ENCODE measurements around the gene LDHD. TPM values are rescaled to one million over a fixed set of nuclear protein-coding genes. Genes with fewer than 3 reads are reported as not detected.

Gene LDHD
- 0.99 TPM for total RNA-seq
- polyA plus RNA-seq = 1.6 TPM
- long read RNA-seq, donor 1 = 0 reads
- long read RNA-seq, donor 2 = 0 reads
- long read RNA-seq, donor 3 = 0 reads
- long read RNA-seq, donor 4 = 0 reads
- long read RNA-seq, donor 5 = 0 reads
- long read RNA-seq, donor 6 = 0 reads
- long read RNA-seq, donor 7 = 0 reads
- long read RNA-seq, donor 8 = 0 reads
- long read RNA-seq, donor 9 = 0 reads
- long read RNA-seq, donor 10 = 0 reads

DNA sequence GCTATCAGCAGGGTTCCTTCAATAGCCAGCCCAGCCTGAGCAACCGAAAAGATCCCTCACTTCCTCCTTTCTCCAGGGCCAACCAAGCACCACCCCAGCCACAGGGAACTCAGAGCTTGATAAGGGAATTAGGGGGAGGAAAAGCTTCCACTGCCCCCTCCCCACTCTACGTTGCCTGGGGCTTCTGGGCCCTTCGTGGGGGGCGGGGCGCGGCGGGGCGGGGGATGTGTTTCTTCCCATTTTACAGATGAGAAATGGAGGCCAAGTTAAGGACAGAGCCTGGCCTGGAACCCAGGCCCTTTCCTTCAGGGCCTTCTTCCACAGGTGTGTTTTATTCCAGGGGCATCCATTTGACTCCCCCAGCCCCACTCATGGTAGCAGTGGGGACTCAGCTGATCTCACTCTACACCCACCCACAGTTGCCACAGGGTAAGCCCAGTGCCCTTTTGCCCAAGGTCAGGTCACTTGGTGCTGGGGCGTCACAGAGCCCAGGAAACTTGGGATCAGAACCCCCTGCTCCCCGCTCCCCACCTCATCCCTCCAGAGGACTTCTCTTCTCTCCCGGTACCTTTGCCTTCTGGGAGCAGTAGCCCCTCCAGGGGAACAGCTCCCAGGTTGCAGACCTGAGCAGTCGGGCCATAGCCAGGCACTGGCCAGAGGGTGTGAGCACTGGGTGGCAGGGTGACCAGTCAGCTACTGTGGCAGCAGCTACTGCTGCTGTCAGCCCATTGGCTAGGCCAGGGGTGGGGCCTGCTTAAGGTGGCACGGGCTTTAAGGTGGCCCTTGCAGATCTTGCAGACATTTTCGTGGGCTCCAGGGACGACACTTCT, at the start of gene LDHD:
TSS of gene LDHD (minus strand) at position 700 of the 830 bp plus-strand sequence. CDS start at position 640, 60 bp downstream.
- no peaks in the 10 kb centered on the region for H3K27me3 ChIP-seq (ENCODE audit: control insufficient read depth in 2 of 2, insufficient read depth in 1 of 2, low read length in 1 of 2)
- no peaks in the 10 kb centered on the region for H3K36me3 ChIP-seq (ENCODE audit: control insufficient read depth in 2 of 2, insufficient read depth in 2 of 2, low read length in 1 of 2)
- WGBS = 69% methylated on average over 15 of the region's 15 CpGs
- DNase-seq (ENCODE audit: low read depth in 6 of 9, low spot score in 9 of 9) = no peak
- H3K9me3 ChIP-seq (ENCODE audit: control insufficient read depth in 2 of 2, insufficient read depth in 1 of 2, low read length in 1 of 2) = peaks cover 0 to 13% of the 10 kb centered on the region in 2 donors
- H3K4me3 ChIP-seq (ENCODE audit: low read length in 2 of 2) = peak within 1 kb of the TSS; percentile 24 to 32
- peaks cover 24 to 43% of the 10 kb centered on the region in 2 donors for H3K4me1 ChIP-seq (ENCODE audit: control insufficient read depth in 2 of 2, insufficient read depth in 2 of 2, low read length in 2 of 2)
- H3K27ac ChIP-seq (ENCODE audit: low read depth in 1 of 2, low read length in 1 of 2) = no peak within 1 kb of the TSS

DNA sequence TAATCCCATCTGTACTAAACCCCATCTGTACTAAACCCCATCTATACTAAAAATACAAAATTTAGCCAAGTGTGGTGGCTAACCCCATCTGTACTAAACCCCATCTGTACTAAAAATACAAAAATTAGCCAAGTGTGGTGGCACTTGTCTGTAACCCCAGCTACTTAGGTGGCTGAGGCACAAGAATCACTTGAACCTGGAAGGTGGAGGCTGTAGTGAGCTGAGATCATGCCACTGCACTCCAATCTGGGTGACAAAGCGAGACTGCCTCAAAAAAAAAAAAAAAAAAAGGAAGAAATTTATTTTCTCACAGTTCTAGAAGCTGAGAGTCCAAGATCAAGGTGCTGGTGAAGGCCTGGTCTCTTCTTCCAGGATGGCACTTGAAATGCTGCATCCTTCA, 43.8 kb upstream of the LDHD start:
- no peaks in the 10 kb centered on the region for H3K4me1 ChIP-seq (ENCODE audit: control insufficient read depth in 2 of 2, insufficient read depth in 2 of 2, low read length in 2 of 2)
- H3K4me3 ChIP-seq (ENCODE audit: low read length in 2 of 2) = no peak overlapping the region
- peaks cover 33 to 40% of the 10 kb centered on the region in 2 donors for H3K36me3 ChIP-seq (ENCODE audit: control insufficient read depth in 2 of 2, insufficient read depth in 2 of 2, low read length in 1 of 2)
- DNase-seq (ENCODE audit: low read depth in 6 of 9, low spot score in 9 of 9) = no peak
- H3K27me3 ChIP-seq (ENCODE audit: control insufficient read depth in 2 of 2, insufficient read depth in 1 of 2, low read length in 1 of 2) = no peaks in the 10 kb centered on the region
- peaks cover 3 to 14% of the 10 kb centered on the region in 2 donors for H3K9me3 ChIP-seq (ENCODE audit: control insufficient read depth in 2 of 2, insufficient read depth in 1 of 2, low read length in 1 of 2)
- H3K27ac ChIP-seq (ENCODE audit: low read depth in 1 of 2, low read length in 1 of 2) = no peak overlapping the region
- WGBS = 100% methylated on average over 1 of the region's 1 CpG

- no peaks in the 10 kb centered on the region for H3K27me3 ChIP-seq (ENCODE audit: control insufficient read depth in 2 of 2, insufficient read depth in 1 of 2, low read length in 1 of 2)
- peaks cover 3 to 6% of the 10 kb centered on the region in 2 donors for H3K4me1 ChIP-seq (ENCODE audit: control insufficient read depth in 2 of 2, insufficient read depth in 2 of 2, low read length in 2 of 2)
- no peak overlapping the region for H3K27ac ChIP-seq (ENCODE audit: low read depth in 1 of 2, low read length in 1 of 2)
- H3K9me3 ChIP-seq (ENCODE audit: control insufficient read depth in 2 of 2, insufficient read depth in 1 of 2, low read length in 1 of 2) = peaks cover 0 to 20% of the 10 kb centered on the region in 2 donors
- no peak overlapping the region for H3K4me3 ChIP-seq (ENCODE audit: low read length in 2 of 2)
- peaks cover 24 to 31% of the 10 kb centered on the region in 2 donors for H3K36me3 ChIP-seq (ENCODE audit: control insufficient read depth in 2 of 2, insufficient read depth in 2 of 2, low read length in 1 of 2)
- DNase-seq (ENCODE audit: low read depth in 6 of 9, low spot score in 9 of 9) = no peak
These were observed 36.1 kb upstream of the LDHD start for GRCh38 chr16:75152635-75153034.

DNA sequence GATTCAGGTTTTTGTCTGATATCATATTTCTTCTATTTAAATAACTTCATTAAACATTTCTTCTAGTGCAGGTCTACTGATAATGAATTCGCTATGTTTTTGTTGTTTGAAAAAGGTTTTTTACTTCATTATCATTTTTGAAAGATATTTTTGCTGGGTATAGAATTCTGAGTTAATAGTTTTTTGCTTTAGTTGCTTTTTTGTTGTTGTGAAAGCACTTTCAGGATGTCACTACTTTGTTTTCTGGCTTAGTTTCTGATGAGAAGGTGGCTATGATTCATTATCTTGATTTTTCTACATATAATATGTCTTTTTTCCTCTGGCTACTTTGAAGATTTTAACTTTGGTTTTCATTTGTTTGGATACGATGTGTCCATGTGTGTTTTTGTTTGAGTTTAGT, 35.2 kb upstream of the LDHD start:
- Histone ChIP-seq H3K4me1 (ENCODE audit: control insufficient read depth in 2 of 2, insufficient read depth in 2 of 2, low read length in 2 of 2) (peaks cover 3 to 6% of the 10 kb centered on the region in 2 donors), H3K36me3 (ENCODE audit: control insufficient read depth in 2 of 2, insufficient read depth in 2 of 2, low read length in 1 of 2) (peaks cover 18 to 31% of the 10 kb centered on the region in 2 donors), H3K27me3 (ENCODE audit: control insufficient read depth in 2 of 2, insufficient read depth in 1 of 2, low read length in 1 of 2) (no peaks in the 10 kb centered on the region), H3K9me3 (ENCODE audit: control insufficient read depth in 2 of 2, insufficient read depth in 1 of 2, low read length in 1 of 2) (peaks cover 0 to 20% of the 10 kb centered on the region in 2 donors), H3K27ac (ENCODE audit: low read depth in 1 of 2, low read length in 1 of 2) (no peak overlapping the region), H3K4me3 (ENCODE audit: low read length in 2 of 2) (no peak overlapping the region)
- 49% methylated on average over 2 of the region's 2 CpGs for WGBS
- no peak for DNase-seq (ENCODE audit: low read depth in 6 of 9, low spot score in 9 of 9)

- peak; percentile 82 to 97 (median 93) for DNase-seq (ENCODE audit: low read depth in 6 of 9, low spot score in 9 of 9)
- peaks cover 0 to 18% of the 10 kb centered on the region in 2 donors for H3K9me3 ChIP-seq (ENCODE audit: control insufficient read depth in 2 of 2, insufficient read depth in 1 of 2, low read length in 1 of 2)
- peaks cover 3 to 6% of the 10 kb centered on the region in 2 donors for H3K4me1 ChIP-seq (ENCODE audit: control insufficient read depth in 2 of 2, insufficient read depth in 2 of 2, low read length in 2 of 2)
- peaks cover 5 to 14% of the 10 kb centered on the region in 2 donors for H3K36me3 ChIP-seq (ENCODE audit: control insufficient read depth in 2 of 2, insufficient read depth in 2 of 2, low read length in 1 of 2)
- H3K27me3 ChIP-seq (ENCODE audit: control insufficient read depth in 2 of 2, insufficient read depth in 1 of 2, low read length in 1 of 2) = no peaks in the 10 kb centered on the region
- WGBS = under 1% methylated on average over 93 of the region's 93 CpGs
- H3K4me3 ChIP-seq (ENCODE audit: low read length in 2 of 2) = peak within 1 kb of the TSS; percentile 69 to 94
- H3K27ac ChIP-seq (ENCODE audit: low read depth in 1 of 2, low read length in 1 of 2) = peak within 1 kb of the TSS; percentile 83 to 95
These were observed 32.0 kb upstream of the LDHD start, which contains the start of gene ZFP1 for GRCh38 chr16:75148311-75149195. ZFP1 (plus strand) TSS chr16:75148524; CDS start chr16:75152952, 4,428 bp downstream.

DNA sequence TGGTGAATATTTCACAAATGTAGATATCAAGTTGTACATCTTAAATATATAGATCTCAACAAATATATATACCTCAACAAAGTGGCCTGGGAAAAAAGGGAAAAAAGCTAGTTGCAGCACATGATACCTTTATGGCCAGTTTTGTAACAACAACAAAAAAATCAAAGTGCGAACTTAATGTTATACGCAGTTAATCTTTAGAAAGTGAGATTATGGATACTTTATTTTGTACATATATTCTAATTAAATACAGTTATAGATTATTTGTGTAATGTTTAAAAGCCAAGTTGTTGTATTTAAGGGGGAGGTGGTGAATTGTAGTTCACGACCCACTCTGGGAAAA, 31.4 kb upstream of the LDHD start:
- Histone ChIP-seq H3K36me3 (ENCODE audit: control insufficient read depth in 2 of 2, insufficient read depth in 2 of 2, low read length in 1 of 2) (peaks cover 5 to 9% of the 10 kb centered on the region in 2 donors), H3K4me1 (ENCODE audit: control insufficient read depth in 2 of 2, insufficient read depth in 2 of 2, low read length in 2 of 2) (peaks cover 3 to 6% of the 10 kb centered on the region in 2 donors), H3K4me3 (ENCODE audit: low read length in 2 of 2) (no peak overlapping the region), H3K27ac (ENCODE audit: low read depth in 1 of 2, low read length in 1 of 2) (no peak overlapping the region), H3K27me3 (ENCODE audit: control insufficient read depth in 2 of 2, insufficient read depth in 1 of 2, low read length in 1 of 2) (no peaks in the 10 kb centered on the region), H3K9me3 (ENCODE audit: control insufficient read depth in 2 of 2, insufficient read depth in 1 of 2, low read length in 1 of 2) (peaks cover 0 to 18% of the 10 kb centered on the region in 2 donors)
- DNase-seq (ENCODE audit: low read depth in 6 of 9, low spot score in 9 of 9) = no peak
- WGBS = 66% methylated on average over 3 of the region's 3 CpGs

DNA sequence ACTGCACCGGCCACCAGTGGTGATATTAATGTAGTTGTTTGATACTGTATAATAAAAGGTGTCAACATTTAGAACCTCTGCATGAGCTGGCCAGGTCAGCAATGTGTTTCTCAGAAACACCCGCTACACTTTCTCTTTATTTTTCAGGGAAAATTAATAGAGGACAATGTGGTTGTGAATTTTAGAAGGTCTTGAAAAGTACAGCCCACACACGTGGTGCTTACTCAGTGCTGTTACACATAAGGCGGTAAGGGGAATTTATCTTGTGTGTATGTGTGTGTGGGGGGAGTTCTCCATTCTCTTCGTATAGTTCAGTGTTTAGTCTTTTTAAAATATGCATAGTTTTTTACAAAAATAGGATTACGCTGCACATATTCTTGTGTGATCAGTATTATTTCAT, 27.4 kb upstream of the LDHD start:
- Histone ChIP-seq H3K4me3 (ENCODE audit: low read length in 2 of 2) (no peak overlapping the region), H3K27ac (ENCODE audit: low read depth in 1 of 2, low read length in 1 of 2) (no peak overlapping the region), H3K4me1 (ENCODE audit: control insufficient read depth in 2 of 2, insufficient read depth in 2 of 2, low read length in 2 of 2) (peaks cover 0 to under 1% of the 10 kb centered on the region in 2 donors), H3K27me3 (ENCODE audit: control insufficient read depth in 2 of 2, insufficient read depth in 1 of 2, low read length in 1 of 2) (no peaks in the 10 kb centered on the region), H3K9me3 (ENCODE audit: control insufficient read depth in 2 of 2, insufficient read depth in 1 of 2, low read length in 1 of 2) (peaks cover 0 to 4% of the 10 kb centered on the region in 2 donors), H3K36me3 (ENCODE audit: control insufficient read depth in 2 of 2, insufficient read depth in 2 of 2, low read length in 1 of 2) (no peaks in the 10 kb centered on the region)
- DNase-seq (ENCODE audit: low read depth in 6 of 9, low spot score in 9 of 9) = no peak
- 95% methylated on average over 6 of the region's 6 CpGs for WGBS

DNA sequence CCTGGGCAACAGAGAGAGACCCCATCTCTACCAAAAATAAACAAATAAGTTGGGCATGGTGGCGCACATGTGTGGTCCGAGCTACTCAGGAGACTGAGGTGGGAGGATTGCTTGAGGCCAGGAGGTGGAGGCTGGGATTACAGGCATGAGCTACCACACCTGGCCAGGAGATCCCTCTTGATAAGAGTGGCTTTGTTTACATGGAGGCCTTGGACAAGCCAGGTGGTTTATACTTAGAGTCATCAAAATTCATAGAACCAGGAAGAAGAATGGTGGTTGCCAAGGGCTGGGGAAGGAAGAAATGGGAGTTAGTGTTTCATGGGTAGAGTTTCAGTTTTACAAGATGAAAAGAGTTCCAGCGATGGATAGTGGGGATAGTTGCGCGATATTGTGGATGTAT, 22.9 kb upstream of the LDHD start:
- Histone ChIP-seq H3K4me1 (ENCODE audit: control insufficient read depth in 2 of 2, insufficient read depth in 2 of 2, low read length in 2 of 2) (no peaks in the 10 kb centered on the region), H3K36me3 (ENCODE audit: control insufficient read depth in 2 of 2, insufficient read depth in 2 of 2, low read length in 1 of 2) (no peaks in the 10 kb centered on the region), H3K27me3 (ENCODE audit: control insufficient read depth in 2 of 2, insufficient read depth in 1 of 2, low read length in 1 of 2) (no peaks in the 10 kb centered on the region), H3K27ac (ENCODE audit: low read depth in 1 of 2, low read length in 1 of 2) (no peak overlapping the region), H3K4me3 (ENCODE audit: low read length in 2 of 2) (no peak overlapping the region), H3K9me3 (ENCODE audit: control insufficient read depth in 2 of 2, insufficient read depth in 1 of 2, low read length in 1 of 2) (no peaks in the 10 kb centered on the region)
- DNase-seq (ENCODE audit: low read depth in 6 of 9, low spot score in 9 of 9) = no peak
- 99% methylated on average over 5 of the region's 5 CpGs for WGBS
